Retina (tissue), 1 donor: ENCODE data around the gene GCHFR.

Experiments
- DNase-seq: peaks from one replicate; pipeline ENCODE4 v3.0.0-alpha.2; 2016

Gene GCHFR

GRCh38 chr15:40776537-40777141 lies 12.8 kb downstream of the GCHFR start:
- no peak for DNase-seq

- DNase-seq: peak; percentile 48
Measured at GRCh38 chr15:40782609-40783227, 18.9 kb downstream of the GCHFR start.

GRCh38 chr15:40785164-40785563 lies 21.3 kb downstream of the GCHFR start:
- DNase-seq: no peak

GRCh38 chr15:40785814-40786213 lies 21.9 kb downstream of the GCHFR start:
- no peak for DNase-seq

- no peak for DNase-seq
Measured at GRCh38 chr15:40787344-40787841, 23.5 kb downstream of the GCHFR start.

GRCh38 chr15:40787991-40788390 lies 24.1 kb downstream of the GCHFR start:
- DNase-seq: no peak

GRCh38 chr15:40789119-40789518 lies 25.3 kb downstream of the GCHFR start:
- no peak for DNase-seq

- DNase-seq: no peak
Measured at GRCh38 chr15:40789999-40790398, 26.1 kb downstream of the GCHFR start.

GRCh38 chr15:40790718-40791117 lies 26.9 kb downstream of the GCHFR start:
- no peak for DNase-seq

GRCh38 chr15:40792394-40792793 lies 28.5 kb downstream of the GCHFR start:
- DNase-seq: no peak

GRCh38 chr15:40793216-40793989 lies 29.5 kb downstream of the GCHFR start:
- no peak for DNase-seq

GRCh38 chr15:40796041-40796440 lies 32.2 kb downstream of the GCHFR start:
- no peak for DNase-seq

- no peak for DNase-seq
Measured at GRCh38 chr15:40796512-40796911, 32.6 kb downstream of the GCHFR start.

- no peak for DNase-seq
Measured at GRCh38 chr15:40799523-40799922, 35.7 kb downstream of the GCHFR start.

GRCh38 chr15:40803076-40803475 lies 39.2 kb downstream of the GCHFR start:
- DNase-seq: no peak

GRCh38 chr15:40803688-40804087 lies 39.8 kb downstream of the GCHFR start:
- no peak for DNase-seq

GRCh38 chr15:40806672-40807027 lies 42.8 kb downstream of the GCHFR start:
- no peak for DNase-seq

- peak; percentile 96 for DNase-seq
Measured at GRCh38 chr15:40807028-40807887, 43.4 kb downstream of the GCHFR start, which contains the start of the genes DNAJC17 and ZFYVE19. TSS of gene DNAJC17 (minus strand) at chr15:40807473. CDS start at chr15:40807446, 27 bp downstream. TSS of gene ZFYVE19 (plus strand) at chr15:40807089. CDS start at chr15:40807590, 501 bp downstream.

- no peak for DNase-seq
Measured at GRCh38 chr15:40807888-40808461, 44.1 kb downstream of the GCHFR start.

GRCh38 chr15:40808861-40809450 lies 45.1 kb downstream of the GCHFR start:
- DNase-seq: no peak

GRCh38 chr15:40812721-40813425 lies 49.0 kb downstream of the GCHFR start:
- DNase-seq: no peak
